Forelimb muscle (tissue), 1 donor: ENCODE data around the gene MCTP2. TPM values are rescaled to one million over a fixed set of nuclear protein-coding genes. Genes with fewer than 3 reads are reported as not detected.
"Not testable (repeated sequence)": the region's sequence is repeated elsewhere in the genome, so short reads cannot be mapped to it uniquely, and the experiment has no call there.

Experiments
- DNase-seq: peaks from one replicate; pipeline ENCODE4 v3.0.0-alpha.2; 2013; ENCODE audit warnings: low read depth
- polyA plus RNA-seq: library from polyadenylated mRNA; unstranded; fragments of 120-200 nt; gene quantifications from one replicate; pipeline ENCODE4 v1.2.1, GENCODE V29; 2013; ENCODE audit not compliant: insufficient read length

Gene MCTP2
- polyA plus RNA-seq, 1 donor = 0.37 TPM

DNA sequence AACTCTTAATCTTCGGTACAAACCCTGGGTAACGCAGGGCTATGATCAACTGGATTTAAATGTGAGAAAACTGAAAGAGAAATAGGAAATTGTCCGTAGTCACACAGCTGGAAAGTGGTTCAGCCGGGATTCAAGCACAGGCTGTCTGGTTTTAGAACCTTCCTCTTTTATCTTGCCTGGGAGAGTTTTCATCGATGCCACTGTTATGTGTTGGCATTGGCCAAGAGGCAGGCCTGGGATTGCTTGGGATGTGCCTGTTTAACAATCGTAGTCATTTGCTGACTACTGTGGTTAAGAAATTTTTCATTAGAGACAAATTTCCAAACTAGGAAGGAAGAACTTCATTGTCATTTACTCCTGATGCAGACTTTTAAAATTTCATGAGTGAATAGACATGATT lies 4.3 kb downstream of the MCTP2 start:
- DNase-seq = no peak

GRCh38 chr15:94236608-94237007 lies 5.2 kb downstream of the MCTP2 start:
- no peak for DNase-seq

DNA sequence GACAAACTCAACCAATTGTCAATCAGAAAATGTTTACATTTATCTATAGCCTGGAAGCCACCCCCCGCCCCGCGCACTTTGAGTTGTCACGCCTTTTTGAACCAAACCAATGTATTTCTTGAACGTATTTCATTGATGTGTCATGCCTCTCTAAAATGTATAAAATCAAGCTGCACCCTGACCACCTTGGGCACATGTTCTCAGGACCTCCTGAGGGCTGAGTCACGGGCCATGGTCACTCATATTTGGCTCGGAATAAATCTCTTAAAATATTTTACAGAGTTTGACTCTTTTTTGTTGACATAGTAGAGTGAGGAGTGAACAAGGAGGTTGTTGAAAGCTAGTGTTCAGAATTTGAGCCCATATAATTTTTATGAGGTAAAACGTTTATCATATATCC lies 6.5 kb downstream of the MCTP2 start:
- DNase-seq = no peak

DNA sequence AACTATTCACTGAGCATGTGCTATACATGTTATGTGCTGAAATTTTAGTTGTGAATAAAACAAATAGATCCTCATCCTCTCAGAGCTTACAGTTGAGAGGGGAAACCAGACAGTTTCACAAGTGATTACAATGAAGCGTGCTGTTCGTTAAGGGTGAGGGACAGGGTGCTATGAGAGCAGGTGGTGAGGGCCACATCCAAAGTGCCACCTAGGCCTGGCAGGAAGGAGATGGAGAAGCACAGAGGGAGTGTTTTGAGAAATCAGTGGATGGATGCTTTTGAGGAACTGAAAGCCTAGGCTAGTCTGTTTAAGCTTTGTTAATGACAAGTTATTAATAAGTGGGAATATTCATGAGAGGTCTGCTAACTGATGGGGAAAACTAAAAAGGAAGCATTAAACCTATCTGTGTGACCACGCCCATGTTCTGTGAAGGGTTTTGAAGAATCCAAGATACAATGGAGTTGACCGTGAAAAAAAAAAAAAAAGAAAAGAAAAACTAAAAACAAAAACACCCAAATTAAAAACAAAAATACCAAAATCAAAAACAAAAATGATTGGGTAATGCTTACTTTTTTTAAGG lies 7.3 kb downstream of the MCTP2 start:
- DNase-seq = no peak

GRCh38 chr15:94239474-94239873 lies 8.1 kb downstream of the MCTP2 start:
- no peak for DNase-seq

DNA sequence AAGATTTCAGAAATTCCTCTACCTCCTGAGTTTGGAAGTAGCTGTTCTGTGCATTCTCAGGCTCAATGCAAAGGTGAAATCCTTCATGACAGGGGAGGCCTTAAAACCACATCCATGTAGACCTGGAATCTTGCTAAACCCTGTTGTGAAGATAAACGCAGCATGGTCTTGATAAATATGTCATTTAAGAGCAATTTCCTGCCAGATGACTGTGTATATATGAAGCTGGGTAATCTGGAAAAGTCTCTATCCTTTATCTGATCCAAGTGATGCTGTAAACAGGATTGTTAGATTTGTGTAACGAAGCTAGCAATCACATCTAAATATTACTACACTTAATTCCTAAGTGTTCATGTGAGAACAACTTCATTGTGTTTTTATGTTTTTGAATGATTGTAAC lies 9.1 kb downstream of the MCTP2 start:
- DNase-seq = no peak

GRCh38 chr15:94242257-94242656 lies 10.9 kb downstream of the MCTP2 start:
- no peak for DNase-seq

- not testable (repeated sequence) for DNase-seq
Observed at GRCh38 chr15:94243003-94243402, 11.6 kb downstream of the MCTP2 start.

- DNase-seq = no peak
Observed at GRCh38 chr15:94243418-94243817, 12.1 kb downstream of the MCTP2 start.

DNA sequence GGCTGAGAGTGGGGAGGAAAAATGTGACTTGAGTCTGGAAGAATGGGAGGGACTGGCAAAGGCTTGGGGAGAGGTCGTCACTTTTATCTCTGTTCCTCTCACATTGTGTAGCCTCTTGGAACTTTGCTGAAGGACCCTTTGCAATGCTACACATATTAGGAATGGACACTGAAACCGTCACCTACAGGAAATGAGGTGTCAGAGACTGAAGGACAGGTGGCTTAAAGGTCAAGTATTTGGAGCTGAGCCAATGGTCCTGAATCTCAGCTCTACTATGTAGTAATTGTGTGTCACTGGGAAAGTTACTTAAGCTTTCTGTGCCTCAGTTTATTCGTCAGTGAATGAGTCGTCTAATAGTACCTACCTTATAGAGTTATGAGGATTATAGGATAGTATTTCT lies 14.7 kb downstream of the MCTP2 start:
- no peak for DNase-seq

GRCh38 chr15:94247789-94248638 lies 16.7 kb downstream of the MCTP2 start:
- no peak for DNase-seq

DNA sequence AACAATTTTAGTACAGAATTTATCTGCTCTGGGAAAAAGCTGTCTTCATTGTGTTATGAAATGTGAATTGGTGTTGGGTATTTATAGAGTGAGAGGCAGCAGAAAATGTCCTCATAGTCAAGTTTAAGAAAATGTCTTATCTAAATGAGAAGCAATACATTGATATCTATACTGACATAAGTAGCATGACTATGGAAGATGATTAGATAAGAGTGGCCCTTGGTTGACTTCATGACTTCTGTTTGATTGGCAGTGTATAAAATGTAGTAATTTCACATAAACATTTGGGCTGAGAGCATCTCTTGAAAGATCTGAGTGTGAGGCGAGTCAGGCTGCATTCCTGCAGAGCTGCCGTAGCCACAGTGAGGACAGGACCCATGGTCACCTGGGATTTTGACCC lies 19.4 kb downstream of the MCTP2 start:
- no peak for DNase-seq

DNA sequence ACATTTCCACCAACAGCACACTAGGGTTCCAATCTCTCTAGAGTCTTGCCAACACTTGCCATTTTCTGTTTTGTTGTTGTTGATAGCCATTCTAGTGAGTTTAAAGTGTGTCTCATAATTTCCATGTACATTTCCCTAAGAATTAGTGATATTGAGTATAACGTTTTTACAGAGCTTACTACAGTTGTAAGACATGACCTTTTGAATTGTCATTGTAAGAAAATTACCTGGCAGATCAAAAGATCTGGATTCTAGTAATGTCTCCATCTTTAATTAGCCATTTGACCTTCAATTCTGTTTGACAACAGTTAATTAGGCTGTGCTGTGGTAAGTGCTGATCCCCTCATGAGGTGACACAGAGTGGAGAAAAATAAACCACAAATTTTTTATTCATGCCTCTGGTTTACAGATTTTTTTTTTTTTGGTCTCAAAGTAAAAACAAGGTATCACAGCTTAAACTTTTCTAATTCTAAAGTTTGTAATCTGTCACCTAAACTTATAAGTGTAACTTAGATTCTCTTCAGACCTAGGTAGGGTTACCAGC lies 20.9 kb downstream of the MCTP2 start:
- DNase-seq = no peak

DNA sequence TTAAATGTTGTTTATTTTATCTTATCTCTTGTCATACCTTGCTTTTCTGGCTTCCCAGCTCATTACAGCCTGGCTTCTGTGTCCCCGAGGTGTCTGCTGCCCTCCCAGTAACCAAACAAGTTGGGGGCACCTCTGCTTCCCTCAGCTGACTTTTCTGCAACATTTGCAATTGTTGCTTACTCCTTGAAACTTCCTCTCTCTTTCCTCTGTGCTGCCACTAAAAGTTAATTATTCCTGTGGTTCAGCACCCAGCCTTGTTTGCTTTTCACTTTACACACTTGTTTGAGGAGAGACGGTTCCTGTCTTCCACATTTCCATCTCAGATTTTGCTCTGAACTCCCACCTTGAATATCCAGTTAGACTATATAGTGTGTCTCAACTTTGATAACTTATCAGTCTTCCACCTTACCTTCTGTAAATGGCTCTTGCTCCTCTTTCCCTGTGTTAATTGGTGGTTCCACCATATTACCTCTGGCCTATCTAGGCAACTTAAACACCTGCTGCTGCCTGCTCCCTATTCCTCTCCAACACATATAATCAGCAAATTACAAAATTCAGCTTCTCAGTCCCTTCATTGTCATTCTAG lies 21.6 kb downstream of the MCTP2 start:
- DNase-seq = no peak

DNA sequence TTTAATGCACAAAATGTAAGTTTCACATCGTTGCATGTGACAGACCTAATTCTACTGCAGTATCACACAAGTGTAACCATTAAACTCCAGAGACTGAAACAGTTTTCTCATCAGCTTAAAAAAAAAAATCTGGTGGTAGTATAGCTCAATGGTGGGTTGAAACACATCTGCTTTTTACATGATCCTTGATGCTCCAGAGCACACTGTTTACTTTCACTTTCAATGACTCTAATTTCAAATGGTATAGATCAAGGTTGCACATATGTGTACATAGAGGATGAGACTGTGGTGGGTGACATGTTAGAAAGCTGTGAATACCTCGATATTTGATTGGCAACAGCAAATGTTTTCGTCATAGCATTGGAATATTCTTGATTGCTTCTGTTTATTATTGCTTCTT lies 22.4 kb downstream of the MCTP2 start:
- DNase-seq = no peak

DNA sequence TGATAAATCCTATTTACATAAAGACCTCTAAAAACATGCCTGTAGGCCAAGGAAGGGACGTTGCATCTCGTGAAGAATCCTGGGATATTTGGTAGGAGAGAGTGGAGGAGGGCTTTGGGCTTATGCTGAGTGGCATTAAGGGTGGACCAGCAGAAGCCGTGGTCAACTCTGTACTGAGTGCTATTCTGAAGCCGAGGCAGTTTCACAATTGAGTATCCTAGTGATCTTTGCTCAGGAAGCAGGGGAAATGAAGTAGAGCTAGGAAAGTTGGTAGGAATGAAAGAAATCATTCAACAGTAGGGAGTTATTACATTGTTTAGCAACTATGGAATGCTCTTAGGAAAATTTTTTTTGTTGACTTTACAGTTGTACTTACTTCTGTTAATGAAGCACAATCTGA lies 24.2 kb downstream of the MCTP2 start:
- no peak for DNase-seq

DNA sequence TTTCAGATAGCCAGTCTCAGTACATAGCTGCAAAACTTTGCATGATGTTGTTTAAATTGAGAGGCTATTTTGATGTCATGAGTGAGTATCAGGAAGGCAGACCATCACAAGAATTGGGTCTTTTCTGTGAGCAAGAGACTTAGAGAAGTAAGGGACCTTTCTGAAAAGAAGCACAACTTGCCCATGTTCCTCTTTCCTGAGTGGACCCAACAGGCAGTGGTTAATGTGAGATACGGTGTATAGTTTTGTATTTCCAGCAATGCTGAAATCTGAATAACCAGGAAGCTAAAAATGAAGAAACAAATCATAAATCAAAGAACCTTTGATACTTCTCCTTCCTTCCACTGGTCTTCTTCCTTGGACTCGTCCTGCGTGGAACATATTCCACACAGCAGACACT lies 25.1 kb downstream of the MCTP2 start:
- no peak for DNase-seq

- DNase-seq = not testable (repeated sequence)
Observed at GRCh38 chr15:94257776-94258175, 26.4 kb downstream of the MCTP2 start.

GRCh38 chr15:94258246-94258645 lies 26.9 kb downstream of the MCTP2 start:
- no peak for DNase-seq

DNA sequence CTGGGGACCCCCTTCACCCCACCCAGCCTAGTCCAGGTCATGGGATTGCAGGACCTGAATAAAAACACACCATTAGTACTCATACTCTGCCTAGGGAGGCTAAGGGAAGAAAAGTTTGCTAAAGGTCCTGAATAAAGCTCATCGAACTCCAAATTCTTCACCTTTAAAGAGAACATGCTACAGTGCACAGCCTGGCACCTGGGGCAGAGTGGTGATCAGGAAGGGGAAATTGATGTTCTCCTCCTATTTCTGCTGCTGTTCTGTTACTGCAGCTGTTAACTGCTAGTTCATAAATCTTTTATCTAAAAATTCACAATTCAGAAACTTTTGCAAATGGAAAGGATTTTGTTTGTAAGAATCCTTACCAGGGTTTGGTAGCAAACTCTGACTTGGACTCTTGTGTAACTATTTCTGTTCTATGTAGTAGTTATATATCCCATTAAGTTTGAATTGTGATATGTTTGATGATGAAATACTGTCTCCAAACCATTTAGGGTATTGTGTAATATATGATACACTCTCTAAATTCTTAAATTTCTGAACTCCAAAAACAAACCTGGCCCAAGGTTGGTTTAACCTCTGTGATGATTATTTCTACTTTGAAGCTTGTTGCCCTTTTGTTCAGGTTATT lies 27.9 kb downstream of the MCTP2 start:
- DNase-seq = no peak

DNA sequence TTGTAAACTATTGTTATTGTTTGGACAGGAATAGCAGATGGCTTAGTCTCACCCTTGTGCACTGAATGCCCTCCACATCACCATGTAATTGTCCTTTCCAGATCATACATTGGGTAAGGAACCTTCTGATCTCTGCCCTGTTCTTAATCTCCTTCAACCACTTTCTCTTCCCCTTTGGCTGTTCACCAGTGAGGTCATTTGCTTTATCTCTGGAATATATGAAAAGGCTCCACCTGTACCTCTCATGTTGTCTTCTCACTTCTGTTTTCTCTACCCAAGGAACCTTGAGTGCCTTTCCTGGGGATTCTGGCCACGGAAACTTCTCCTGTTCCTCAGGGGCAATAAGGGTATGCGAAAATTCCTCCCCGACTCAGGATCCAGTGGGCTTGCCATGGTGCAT lies 28.5 kb downstream of the MCTP2 start:
- DNase-seq = no peak

DNA sequence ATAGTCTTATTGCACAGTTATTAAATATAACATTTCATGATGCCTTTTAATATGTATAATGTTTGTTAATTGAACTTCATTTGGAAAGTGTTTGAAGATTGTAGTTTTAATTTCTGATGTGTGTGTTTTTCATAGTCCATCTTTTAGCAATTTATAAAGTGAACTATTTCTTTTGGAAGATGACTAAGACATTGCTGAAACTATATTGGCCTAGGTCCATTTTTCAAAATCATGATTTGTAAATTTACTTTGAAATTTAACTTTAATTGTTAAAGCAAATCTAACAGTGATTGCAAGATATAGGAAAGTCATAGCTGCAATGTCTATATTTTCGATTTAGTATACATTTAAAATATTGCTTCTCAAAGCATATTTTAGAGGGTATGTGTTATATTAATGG lies 30.8 kb downstream of the MCTP2 start:
- no peak for DNase-seq
